Measurements from ENCODE around the gene WFDC1. TPM values are rescaled to one million over a fixed set of nuclear protein-coding genes. Genes with fewer than 3 reads are reported as not detected.

Gene WFDC1
- total RNA-seq, 1 donor from 2014 or later = 0.24 TPM

GRCh38 chr16:84368308-84368996 is 73.8 kb downstream of the WFDC1 start, which contains the start of gene ATP2C2:
ATP2C2 (plus strand) TSS chr16:84368538; CDS start chr16:84368616, 78 bp downstream.
- TF ChIP-seq CTCF (IDR thresholded peaks at IDR 0.05) = no peak
- Mint-ChIP-seq H3K27ac (ENCODE audit: unreplicated experiment) (no peak within 1 kb of the TSS), H3K27me3 (ENCODE audit: unreplicated experiment) (peaks cover 65% of the 10 kb centered on the region), H3K9me3 (ENCODE audit: unreplicated experiment) (no peaks in the 10 kb centered on the region), H3K36me3 (ENCODE audit: unreplicated experiment) (no peaks in the 10 kb centered on the region), H3K4me3 (ENCODE audit: unreplicated experiment) (no peak within 1 kb of the TSS), H3K4me1 (ENCODE audit: unreplicated experiment) (peaks cover 3% of the 10 kb centered on the region)
- no peak for DNase-seq (ENCODE audit: extremely low spot score, unreplicated experiment)

DNA sequence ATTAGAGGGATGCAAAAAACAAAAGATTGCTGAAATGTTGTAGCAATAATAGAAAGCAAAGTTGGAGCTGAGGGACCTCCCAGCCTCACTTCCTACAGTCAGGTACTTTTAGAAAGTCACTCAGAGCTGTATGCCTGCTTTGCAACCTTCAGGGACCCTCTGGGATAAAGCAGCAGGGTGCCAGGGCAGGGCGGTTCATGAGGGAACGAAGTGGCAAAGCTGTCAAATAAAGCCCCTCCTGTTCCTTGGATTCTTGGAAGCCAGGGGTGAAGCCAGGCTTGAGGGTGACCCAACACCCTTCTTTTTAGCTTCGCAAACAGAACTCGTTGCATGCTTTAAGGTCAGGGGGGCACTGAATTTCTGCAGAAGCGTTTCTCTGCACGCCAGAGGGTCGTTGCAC is 74.4 kb downstream of the WFDC1 start:
- no peaks in the 10 kb centered on the region for H3K9me3 Mint-ChIP-seq (ENCODE audit: unreplicated experiment)
- no peak overlapping the region for H3K27ac Mint-ChIP-seq (ENCODE audit: unreplicated experiment)
- H3K4me3 Mint-ChIP-seq (ENCODE audit: unreplicated experiment) = no peak overlapping the region
- H3K36me3 Mint-ChIP-seq (ENCODE audit: unreplicated experiment) = no peaks in the 10 kb centered on the region
- no peak for TF ChIP-seq CTCF (IDR thresholded peaks at IDR 0.05)
- peaks cover 66% of the 10 kb centered on the region for H3K27me3 Mint-ChIP-seq (ENCODE audit: unreplicated experiment)
- no peak for DNase-seq (ENCODE audit: extremely low spot score, unreplicated experiment)
- peaks cover 3% of the 10 kb centered on the region for H3K4me1 Mint-ChIP-seq (ENCODE audit: unreplicated experiment)

DNA sequence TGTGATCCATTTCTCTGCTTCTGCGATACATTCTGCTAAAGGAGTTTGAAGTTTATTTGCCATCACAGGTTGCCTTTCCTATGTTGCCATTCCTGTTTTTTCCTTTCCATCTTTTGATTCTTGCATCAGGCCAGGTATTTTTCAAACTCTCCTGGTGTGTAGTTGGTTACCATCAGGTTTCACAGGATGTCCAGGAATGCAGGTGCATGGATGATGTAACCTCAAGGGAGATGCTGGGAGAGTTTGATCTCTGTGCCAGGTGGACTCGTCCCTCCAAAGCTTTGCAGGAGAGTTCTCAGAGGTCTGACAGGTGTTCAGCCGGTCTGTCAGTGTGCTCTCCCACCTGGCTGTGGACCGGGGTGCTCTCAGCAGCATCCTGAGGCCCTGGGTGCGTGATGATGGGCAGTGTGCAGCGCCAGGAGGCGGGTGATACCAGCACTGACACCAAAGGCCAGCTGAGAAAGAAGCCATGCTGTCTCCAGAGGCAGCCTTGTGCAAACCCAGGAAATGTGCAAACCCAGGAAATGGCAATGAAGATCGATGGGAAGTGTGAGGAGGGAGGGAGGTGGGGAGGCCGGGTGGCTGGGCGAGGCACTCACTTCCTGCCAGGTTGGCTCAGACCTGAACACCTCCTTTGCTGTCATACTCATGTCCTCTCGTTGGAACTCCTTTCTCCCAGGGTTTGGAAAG is 75.4 kb downstream of the WFDC1 start:
- no peaks in the 10 kb centered on the region for H3K36me3 Mint-ChIP-seq (ENCODE audit: unreplicated experiment)
- H3K9me3 Mint-ChIP-seq (ENCODE audit: unreplicated experiment) = no peaks in the 10 kb centered on the region
- H3K4me1 Mint-ChIP-seq (ENCODE audit: unreplicated experiment) = peaks cover 3% of the 10 kb centered on the region
- no peak overlapping the region for H3K4me3 Mint-ChIP-seq (ENCODE audit: unreplicated experiment)
- no peak for DNase-seq (ENCODE audit: extremely low spot score, unreplicated experiment)
- TF ChIP-seq CTCF (IDR thresholded peaks at IDR 0.05) = no peak
- H3K27me3 Mint-ChIP-seq (ENCODE audit: unreplicated experiment) = peaks cover 68% of the 10 kb centered on the region
- no peak overlapping the region for H3K27ac Mint-ChIP-seq (ENCODE audit: unreplicated experiment)

- peaks cover 73% of the 10 kb centered on the region for H3K27me3 Mint-ChIP-seq (ENCODE audit: unreplicated experiment)
- no peaks in the 10 kb centered on the region for H3K9me3 Mint-ChIP-seq (ENCODE audit: unreplicated experiment)
- DNase-seq (ENCODE audit: extremely low spot score, unreplicated experiment) = no peak
- H3K27ac Mint-ChIP-seq (ENCODE audit: unreplicated experiment) = no peak overlapping the region
- H3K4me3 Mint-ChIP-seq (ENCODE audit: unreplicated experiment) = no peak overlapping the region
- peaks cover 3% of the 10 kb centered on the region for H3K4me1 Mint-ChIP-seq (ENCODE audit: unreplicated experiment)
- H3K36me3 Mint-ChIP-seq (ENCODE audit: unreplicated experiment) = no peaks in the 10 kb centered on the region
- TF ChIP-seq CTCF (IDR thresholded peaks at IDR 0.05) = no peak
Measured at GRCh38 chr16:84370723-84371552, 76.3 kb downstream of the WFDC1 start.

DNA sequence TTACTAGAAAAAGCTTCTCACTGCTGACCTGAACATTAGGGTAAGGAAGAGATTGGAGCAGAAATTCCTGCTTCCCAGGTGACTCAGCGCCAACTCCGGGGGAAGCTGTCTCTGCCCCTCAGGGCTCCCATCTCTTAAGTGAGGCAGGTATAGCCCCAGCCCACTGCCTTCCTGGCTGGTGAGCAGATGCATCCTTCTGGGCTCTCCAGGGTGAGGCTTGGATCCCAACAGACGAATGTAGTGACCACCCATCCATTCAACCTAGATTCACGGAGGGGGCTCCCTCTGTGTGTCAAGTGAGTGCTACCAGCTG is 76.8 kb downstream of the WFDC1 start:
- H3K27ac Mint-ChIP-seq (ENCODE audit: unreplicated experiment) = no peak overlapping the region
- H3K4me3 Mint-ChIP-seq (ENCODE audit: unreplicated experiment) = no peak overlapping the region
- no peak for DNase-seq (ENCODE audit: extremely low spot score, unreplicated experiment)
- H3K4me1 Mint-ChIP-seq (ENCODE audit: unreplicated experiment) = peaks cover 3% of the 10 kb centered on the region
- H3K27me3 Mint-ChIP-seq (ENCODE audit: unreplicated experiment) = peaks cover 77% of the 10 kb centered on the region
- no peaks in the 10 kb centered on the region for H3K9me3 Mint-ChIP-seq (ENCODE audit: unreplicated experiment)
- no peaks in the 10 kb centered on the region for H3K36me3 Mint-ChIP-seq (ENCODE audit: unreplicated experiment)
- no peak for TF ChIP-seq CTCF (IDR thresholded peaks at IDR 0.05)
